H7 (cell line): ENCODE data around the gene DNM1L. TPM values are rescaled to one million over a fixed set of nuclear protein-coding genes. Genes with fewer than 3 reads are reported as not detected.

Experiments
- DNase-seq: peaks from one replicate; pipeline ENCODE4 v3.0.0; 2012
- H3K27me3 ChIP-seq: 2 replicates; pipeline ENCODE4 v1.6.0; 2011; ENCODE audit warnings: mild to moderate bottlenecking, low read length; ENCODE audit not compliant: control insufficient read depth, insufficient read depth
- H3K36me3 ChIP-seq: replicated peaks from 2 replicates; pipeline ENCODE4 v1.5.1; 2011; ENCODE audit warnings: low read length; ENCODE audit not compliant: control insufficient read depth, insufficient read depth
- H3K4me3 ChIP-seq: 2 replicates; pipeline ENCODE4 v1.5.1; 2011; ENCODE audit warnings: low read depth, mild to moderate bottlenecking, control low read depth, low read length, moderate library complexity; ENCODE audit not compliant: insufficient read depth
- total RNA-seq: library from RNA; depleted of rRNA; stranded (reverse); fragments of >200 nt; shearing (Covaris generic); gene quantifications from 2 replicates; pipeline ENCODE4 v1.2.3, GENCODE V29; 2014

DNM1L gene
- total RNA-seq, 1 experiment from 2014 or later = 63.4 TPM

- H3K27me3 ChIP-seq = no peaks in the 10 kb centered on the region
- H3K4me3 ChIP-seq = no peak overlapping the region
- DNase-seq = no peak
- peaks cover 8% of the 10 kb centered on the region for H3K36me3 ChIP-seq
Observed at GRCh38 chr12:32756476-32757066, 77.5 kb downstream of the DNM1L start.

- Histone ChIP-seq H3K4me3 (no peak overlapping the region), H3K36me3 (peaks cover 4% of the 10 kb centered on the region), H3K27me3 (no peaks in the 10 kb centered on the region)
- no peak for DNase-seq
Observed at GRCh38 chr12:32757157-32757556, 78.1 kb downstream of the DNM1L start.

DNA sequence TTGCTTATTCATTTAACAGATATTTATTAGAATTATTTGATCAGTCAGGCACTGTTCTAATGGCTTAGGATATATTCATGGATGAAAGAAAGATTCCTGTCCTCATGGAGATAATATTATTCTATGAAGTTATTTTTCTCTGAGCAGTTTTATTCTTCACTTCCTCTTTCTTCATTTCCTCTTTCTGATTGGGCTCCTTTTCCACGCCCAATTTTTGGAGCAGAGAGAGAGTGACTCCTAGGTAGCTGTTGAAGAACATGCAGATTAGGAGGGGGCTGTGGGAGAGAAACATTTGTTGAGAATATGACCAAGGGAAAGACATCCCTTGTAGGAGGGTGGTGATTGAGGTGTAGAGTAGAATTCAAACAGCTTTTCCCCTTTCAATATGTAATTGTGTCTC lies 82.6 kb downstream of the DNM1L start:
- H3K4me3 ChIP-seq = no peak overlapping the region
- DNase-seq = no peak
- no peaks in the 10 kb centered on the region for H3K27me3 ChIP-seq
- H3K36me3 ChIP-seq = no peaks in the 10 kb centered on the region

DNA sequence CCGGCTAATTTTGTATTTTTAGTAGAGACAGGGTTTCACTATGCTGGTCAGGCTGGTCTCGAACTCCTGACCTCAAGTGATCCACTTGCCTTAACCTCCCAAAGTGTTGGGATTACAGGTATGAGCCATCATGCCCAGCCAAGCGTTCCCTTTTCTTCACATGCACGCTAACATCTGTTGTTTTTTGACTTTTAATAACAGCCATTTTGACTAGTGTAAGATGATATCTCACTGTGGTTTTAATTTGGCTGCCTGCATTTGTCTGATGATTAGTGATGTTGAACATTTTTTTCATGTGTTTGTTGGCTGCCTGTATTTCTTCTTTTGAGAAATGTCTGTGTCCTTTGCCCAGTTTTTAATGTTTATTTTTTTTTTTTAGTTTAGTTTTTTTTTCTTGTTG lies 86.8 kb downstream of the DNM1L start:
- no peak for DNase-seq
- Histone ChIP-seq H3K4me3 (no peak overlapping the region), H3K36me3 (no peaks in the 10 kb centered on the region), H3K27me3 (no peaks in the 10 kb centered on the region)

DNA sequence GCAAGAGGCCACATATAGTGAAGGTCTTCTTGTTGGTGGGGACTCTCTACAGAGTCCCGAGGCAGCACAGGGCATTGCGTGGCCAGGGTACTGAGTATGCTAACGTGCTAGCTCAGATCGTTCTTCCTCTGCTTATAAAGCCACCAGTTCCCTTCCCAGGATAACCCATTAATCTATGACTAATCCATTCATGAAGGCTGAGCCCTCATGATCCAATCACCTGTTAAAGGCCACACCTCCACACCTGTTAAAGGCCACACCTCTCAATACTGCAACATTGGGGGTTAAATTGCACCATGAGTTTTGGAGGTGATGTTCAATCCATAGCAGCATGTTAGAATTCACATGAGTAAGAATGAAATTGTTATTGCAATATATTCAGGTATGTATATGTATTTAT lies 89.4 kb downstream of the DNM1L start:
- DNase-seq = no peak
- H3K4me3 ChIP-seq = no peak overlapping the region
- H3K27me3 ChIP-seq = no peaks in the 10 kb centered on the region
- H3K36me3 ChIP-seq = no peaks in the 10 kb centered on the region

- Histone ChIP-seq H3K36me3 (no peaks in the 10 kb centered on the region), H3K27me3 (no peaks in the 10 kb centered on the region), H3K4me3 (no peak overlapping the region)
- DNase-seq = no peak
Observed at GRCh38 chr12:32770141-32770540, 91.0 kb downstream of the DNM1L start.

GRCh38 chr12:32773691-32774090 lies 94.6 kb downstream of the DNM1L start:
- DNase-seq = no peak
- H3K4me3 ChIP-seq = no peak overlapping the region
- H3K27me3 ChIP-seq = no peaks in the 10 kb centered on the region
- H3K36me3 ChIP-seq = no peaks in the 10 kb centered on the region

GRCh38 chr12:32776258-32776657 lies 97.2 kb downstream of the DNM1L start:
- no peak for DNase-seq
- H3K27me3 ChIP-seq = no peaks in the 10 kb centered on the region
- no peaks in the 10 kb centered on the region for H3K36me3 ChIP-seq
- no peak overlapping the region for H3K4me3 ChIP-seq

DNA sequence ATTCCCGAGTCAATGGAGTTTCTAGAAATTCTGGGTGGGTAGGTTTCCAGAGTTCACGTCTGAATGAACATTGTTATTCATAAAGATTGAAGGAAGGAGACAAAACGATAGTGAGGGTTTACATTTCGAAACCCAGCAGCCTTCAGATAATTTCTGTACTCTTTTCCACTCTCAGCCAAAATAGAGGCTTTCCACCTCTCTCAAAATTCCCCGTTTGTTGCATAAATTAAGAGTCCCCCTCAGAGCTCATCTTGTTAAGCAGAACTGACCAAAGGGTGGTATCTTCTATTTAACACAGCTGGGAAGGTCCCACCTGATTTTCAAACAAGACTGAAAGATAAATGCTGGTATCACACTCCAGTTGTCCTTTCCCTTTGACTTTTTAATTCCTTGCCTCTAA lies 98.1 kb downstream of the DNM1L start:
- Histone ChIP-seq H3K27me3 (no peaks in the 10 kb centered on the region), H3K36me3 (no peaks in the 10 kb centered on the region), H3K4me3 (no peak overlapping the region)
- DNase-seq = no peak

DNA sequence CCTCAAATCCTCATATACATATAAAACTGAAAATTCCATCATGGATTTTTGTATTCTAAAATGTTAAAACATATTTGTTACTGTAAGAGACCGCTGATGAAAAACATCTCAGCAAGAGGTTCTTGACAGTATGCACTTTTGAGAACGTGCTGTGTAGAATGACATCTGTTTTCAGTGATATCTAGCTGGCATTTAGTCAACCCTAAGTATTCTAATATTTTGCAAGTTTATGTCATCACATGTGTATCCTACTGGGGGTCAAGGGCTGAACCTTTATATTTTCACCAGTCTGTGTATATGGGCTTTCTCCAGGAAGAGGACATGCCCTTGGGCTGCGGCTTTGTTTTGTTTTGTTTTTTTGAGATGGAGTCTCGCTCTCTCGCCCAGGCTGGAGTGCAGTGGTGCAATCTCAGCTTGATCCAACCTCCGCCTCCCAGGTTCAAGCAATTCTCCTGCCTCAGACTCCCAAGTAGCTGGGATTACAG lies 98.6 kb downstream of the DNM1L start:
- DNase-seq = no peak
- H3K4me3 ChIP-seq = no peak overlapping the region
- H3K36me3 ChIP-seq = no peaks in the 10 kb centered on the region
- H3K27me3 ChIP-seq = no peaks in the 10 kb centered on the region

DNA sequence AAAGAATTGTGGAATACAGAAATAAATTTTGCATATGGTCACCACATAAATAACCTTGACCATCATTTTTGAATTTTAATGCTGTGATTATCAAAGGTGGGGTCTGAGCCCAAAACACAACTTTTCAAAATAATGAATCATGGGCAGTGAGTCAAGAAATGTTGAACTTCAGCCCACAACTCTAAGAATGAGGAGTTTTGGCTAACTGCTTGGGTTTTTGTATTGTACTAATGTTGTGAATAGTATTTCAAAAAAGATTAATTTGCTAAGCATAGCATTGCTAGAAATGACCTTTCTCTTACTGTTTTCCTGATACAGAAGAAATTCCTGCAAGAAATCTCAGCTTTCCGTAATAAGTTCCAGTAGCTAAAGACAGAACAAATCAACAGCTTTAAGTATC lies 101.0 kb downstream of the DNM1L start:
- no peak for DNase-seq
- no peak overlapping the region for H3K4me3 ChIP-seq
- no peaks in the 10 kb centered on the region for H3K27me3 ChIP-seq
- no peaks in the 10 kb centered on the region for H3K36me3 ChIP-seq

DNA sequence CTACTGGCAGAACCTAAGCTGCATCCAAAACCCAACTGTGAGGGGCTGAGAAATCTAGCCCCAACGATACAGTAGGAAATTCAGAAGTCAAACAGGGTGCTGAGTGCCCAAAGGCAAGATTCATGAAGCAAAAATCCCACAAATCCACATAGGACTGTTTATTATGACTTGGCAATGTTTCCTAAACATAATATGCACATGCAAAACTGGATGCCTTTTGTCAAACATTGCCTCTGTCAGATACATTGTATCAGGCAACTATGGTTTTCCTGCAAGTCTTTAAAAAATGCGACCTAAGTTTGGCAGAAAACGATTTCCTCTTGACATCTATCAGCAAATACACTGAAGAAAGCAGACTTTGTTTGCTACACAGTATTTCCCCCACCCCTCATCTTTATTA lies 103.9 kb downstream of the DNM1L start:
- no peak for DNase-seq
- Histone ChIP-seq H3K4me3 (no peak overlapping the region), H3K27me3 (no peaks in the 10 kb centered on the region), H3K36me3 (no peaks in the 10 kb centered on the region)

DNA sequence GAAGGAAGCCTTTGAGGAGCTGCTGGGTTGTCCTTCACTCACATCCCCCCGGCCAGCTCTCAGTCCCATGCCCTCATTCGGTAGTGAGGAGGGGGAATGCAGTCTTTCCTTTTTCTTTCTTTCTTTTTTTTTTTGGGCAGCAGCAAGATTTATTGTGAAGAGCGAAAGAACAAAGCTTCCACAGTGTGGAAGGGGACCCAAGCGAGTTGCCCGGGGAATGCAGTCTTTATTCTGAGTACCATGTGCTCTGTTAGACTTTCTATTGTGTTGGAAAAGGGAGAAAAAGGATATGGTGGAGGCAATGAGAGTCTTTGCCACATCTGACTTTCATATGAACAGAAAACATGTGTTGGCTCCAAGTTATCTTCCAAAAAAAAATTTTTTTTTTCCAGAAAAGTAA lies 106.5 kb downstream of the DNM1L start:
- no peak for DNase-seq
- no peaks in the 10 kb centered on the region for H3K27me3 ChIP-seq
- H3K4me3 ChIP-seq = no peak overlapping the region
- H3K36me3 ChIP-seq = no peaks in the 10 kb centered on the region

DNA sequence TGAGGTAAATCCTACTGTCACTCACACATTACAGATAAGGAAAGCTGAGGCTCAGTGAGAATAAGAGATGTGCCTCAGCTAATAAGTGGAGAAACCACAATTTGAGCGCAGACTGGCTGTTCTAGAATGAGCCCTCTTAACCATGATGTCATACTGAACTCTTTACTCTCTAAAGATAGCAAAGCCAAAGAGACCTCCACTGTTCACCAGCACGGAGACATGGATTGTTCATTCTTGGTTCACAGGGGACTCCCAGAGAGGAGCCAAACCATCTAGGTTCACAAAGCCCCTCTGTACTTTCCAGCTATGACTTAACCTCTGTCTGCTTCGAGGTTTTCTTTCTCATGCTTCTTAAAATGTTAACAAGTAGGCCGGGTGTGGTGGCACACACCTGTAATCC lies 109.3 kb downstream of the DNM1L start:
- H3K36me3 ChIP-seq = no peaks in the 10 kb centered on the region
- no peak overlapping the region for H3K4me3 ChIP-seq
- no peak for DNase-seq
- no peaks in the 10 kb centered on the region for H3K27me3 ChIP-seq

DNA sequence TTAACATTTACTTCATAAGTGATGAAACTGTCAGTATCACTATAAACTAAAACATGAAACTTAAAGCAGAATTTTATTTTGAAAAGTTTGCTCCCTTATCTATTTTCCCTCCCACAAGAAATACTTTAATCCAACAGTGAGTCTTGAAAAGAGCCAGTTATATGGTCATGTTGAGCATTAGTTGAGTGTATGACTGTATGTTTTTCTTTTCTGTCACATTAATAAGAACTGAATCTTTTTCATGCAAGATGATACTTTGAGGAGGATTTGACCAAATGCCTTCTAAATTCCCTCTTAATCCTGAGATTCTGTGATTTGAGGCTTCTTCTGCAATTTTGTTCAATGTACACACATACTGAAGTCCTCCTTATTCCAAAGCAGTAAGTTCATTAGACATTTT lies 110.3 kb downstream of the DNM1L start:
- Histone ChIP-seq H3K27me3 (no peaks in the 10 kb centered on the region), H3K4me3 (no peak overlapping the region), H3K36me3 (no peaks in the 10 kb centered on the region)
- no peak for DNase-seq

- no peak for DNase-seq
- Histone ChIP-seq H3K27me3 (no peaks in the 10 kb centered on the region), H3K36me3 (no peaks in the 10 kb centered on the region), H3K4me3 (no peak overlapping the region)
Observed at GRCh38 chr12:32789916-32790315, 110.8 kb downstream of the DNM1L start.
